ENCODE measurements around the gene SLC32A1. TPM values are rescaled to one million over a fixed set of nuclear protein-coding genes. Genes with fewer than 3 reads are reported as not detected.

SLC32A1 gene
- not detected in 2 replicates for total RNA-seq (2012; rRNA removed)
- polyA plus RNA-seq (2012; rRNA removed): not detected in 2 replicates
- not detected in 2 replicates for polyA plus RNA-seq (2012; cell fraction: cytosol; rRNA removed)
- polyA plus RNA-seq (2012; cell fraction: nucleus; rRNA removed; ENCODE audit: low replicate concordance): not detected in 2 replicates
- not detected for Bru-seq, nascent RNA
- not detected for BruChase-seq, experiment 1, labeled RNA remaining after a 6-hour chase
- BruChase-seq, experiment 2, labeled RNA remaining after a 2-hour chase: not detected
- long read RNA-seq: 0 reads

GRCh38 chr20:38723848-38724625, at the start of gene SLC32A1:
SLC32A1 (plus strand) TSS chr20:38724486; CDS start chr20:38724725, 239 bp downstream.
- no peak within 1 kb of the TSS for H3K18ac ChIP-seq (ENCODE audit: low read depth, low read length)
- H2BK15ac ChIP-seq (ENCODE audit: low read depth, low read length): no peak within 1 kb of the TSS
- no peak within 1 kb of the TSS for H3K4me2 ChIP-seq (ENCODE audit: low read depth, low read length)
- no TSS peak for BruUV-seq (replicated peaks)
- H2AK5ac ChIP-seq (ENCODE audit: low read depth, low read length): no peak within 1 kb of the TSS
- H3K4me3 ChIP-seq (ENCODE audit: insufficient read depth, low read depth, low read length): no peak within 1 kb of the TSS
- no peak within 1 kb of the TSS for H2AFZ ChIP-seq (replicated peaks; ENCODE audit: low read length, poor library complexity)
- no peak within 1 kb of the TSS for H3K56ac ChIP-seq (ENCODE audit: extremely low read depth, insufficient read depth, low read length)
- no peak within 1 kb of the TSS for H4K91ac ChIP-seq (ENCODE audit: insufficient read depth, low read depth, low read length)
- DNase-seq: no peak
- H3K9ac ChIP-seq (ENCODE audit: low read depth, low read length): no peak within 1 kb of the TSS
- H3K9me3 ChIP-seq (ENCODE audit: control insufficient read depth, insufficient read depth, low read length): peaks cover 8% of the 10 kb centered on the region; the same call in 1 of the 2 replicates
- H3K79me1 ChIP-seq (ENCODE audit: low read depth in 1 of 2, low read length in 2 of 2): no peaks in the 10 kb centered on the region
- H2BK5ac ChIP-seq (ENCODE audit: low read depth, low read length, poor library complexity, severe bottlenecking): no peak within 1 kb of the TSS
- H3K27ac ChIP-seq (ENCODE audit: insufficient read depth, low read length): no peak within 1 kb of the TSS
- no peak for ATAC-seq (ENCODE audit: low read depth)
- intact Hi-C loops (cut with micrococcal nuclease) (no loop called here), dilution Hi-C loops (cut with HindIII; ENCODE audit: low sequenced_read_pairs, unreplicated experiment) (no loop called here), in situ Hi-C loops (cut with MboI; ENCODE audit: low sequenced_read_pairs) (no loop called here)
- POLR2A ChIA-PET (ENCODE audit: unreplicated experiment): interaction anchor here (0.7 kb wide), 1 partner anchor 15 kb away, joined by 4 read pairs; no protein-coding TSS in a partner anchor
- WGBS, 2 experiments (ENCODE audit: extremely low coverage in 2 of 2, insufficient read length in 1 of 2): 2% methylated on average over 57 of the region's 76 CpGs; no CpG with 5 or more reads in 1 of the 2 experiments
- H3K9me1 ChIP-seq (ENCODE audit: insufficient read depth, low read length): no peaks in the 10 kb centered on the region
- no peaks in the 10 kb centered on the region; the same call in 1 of the 2 replicates for H3K4me1 ChIP-seq (ENCODE audit: control insufficient read depth, insufficient read depth, low read length)
- H3K4ac ChIP-seq (ENCODE audit: low read depth, low read length): no peak within 1 kb of the TSS
- H3K23ac ChIP-seq (ENCODE audit: low read depth, low read length): no peak within 1 kb of the TSS
- no peak within 1 kb of the TSS for H2BK120ac ChIP-seq (ENCODE audit: low read depth, low read length)
- H4K20me1 ChIP-seq (ENCODE audit: insufficient read depth, low read length): peaks cover 6% of the 10 kb centered on the region
- H3K14ac ChIP-seq (replicated peaks; ENCODE audit: low read depth, low read length): no peak within 1 kb of the TSS
- H2BK20ac ChIP-seq (ENCODE audit: low read depth, low read length): no peak within 1 kb of the TSS
- CTCF ChIA-PET: no interaction called here
- no peak within 1 kb of the TSS for H4K5ac ChIP-seq (ENCODE audit: low read depth, low read length)
- H3K27me3 ChIP-seq (ENCODE audit: control insufficient read depth, insufficient read depth, low read length): peaks cover 91% of the 10 kb centered on the region
- H3K36me3 ChIP-seq (ENCODE audit: control insufficient read depth, insufficient read depth, low read length): no peaks in the 10 kb centered on the region
- H2AK9ac ChIP-seq (replicated peaks; ENCODE audit: low read depth, low read length, poor library complexity): no peak within 1 kb of the TSS
- H4K8ac ChIP-seq (ENCODE audit: low read depth in 2 of 2, low read length in 2 of 2): no peak within 1 kb of the TSS
- TF ChIP-seq POLR2A (IDR thresholded peaks at IDR 0.05; ENCODE audit: low read depth, low read length) (no peak), ELK1 (IDR thresholded peaks at IDR 0.05; ENCODE audit: borderline replicate concordance, low read depth, low read length) (no peak), RAD21 (IDR thresholded peaks at IDR 0.05; ENCODE audit: low read length) (no peak), MAZ (IDR thresholded peaks at IDR 0.05; ENCODE audit: borderline replicate concordance, low read depth, low read length) (no peak), SMC3 (IDR thresholded peaks at IDR 0.05; ENCODE audit: low read depth, low read length) (no peak), CEBPB (IDR thresholded peaks at IDR 0.05; ENCODE audit: low read depth, low read length) (no peak), MXI1 (IDR thresholded peaks at IDR 0.05; ENCODE audit: borderline replicate concordance, low read depth, low read length) (no peak), MAFK (IDR thresholded peaks at IDR 0.05; ENCODE audit: low read depth, low read length) (no peak), USF2 (IDR thresholded peaks at IDR 0.05; ENCODE audit: low read depth, low read length) (no peak), FOS (IDR thresholded peaks at IDR 0.05; ENCODE audit: low read depth, low read length) (no peak), CTCF (conservative IDR thresholded peaks at IDR 0.05; ENCODE audit: low read depth, low read length) (no peak), RFX5 (IDR thresholded peaks at IDR 0.05; ENCODE audit: low read depth, low read length) (no peak), CHD1 (IDR thresholded peaks at IDR 0.05; ENCODE audit: low read depth, low read length) (no peak), NFE2L2 (IDR thresholded peaks at IDR 0.05; ENCODE audit: low read depth, low read length) (no peak)

Data from IMR-90 (cell line).